SK-N-MC (cell line): ENCODE results near the gene RTN3.

Source experiments
- EZH2 ChIP-seq: fragments of 200-600 bp; sonication (generic); IDR thresholded peaks from one replicate; pipeline ENCODE4 v1.6.1; 2017; ENCODE audit warnings: antibody characterized with exemption
- FOXP2 ChIP-seq: optimal IDR thresholded peaks from 2 replicates; pipeline ENCODE3; 2011; ENCODE audit warnings: mild to moderate bottlenecking, moderate library complexity; ENCODE audit not compliant: insufficient read depth; ENCODE audit errors: extremely low read length, control extremely low read depth
- POLR2AphosphoS5 ChIP-seq: IDR thresholded peaks from 2 replicates; pipeline ENCODE4 v1.6.1; 2012; ENCODE audit warnings: mild to moderate bottlenecking, low read depth, low read length, borderline replicate concordance

- TF ChIP-seq POLR2AphosphoS5: no peak
- no peak for TF ChIP-seq EZH2
- no peak for TF ChIP-seq FOXP2
Measured at GRCh38 chr11:63769714-63770455, 88.6 kb downstream of the RTN3 start.
